ENCODE data around the gene CDC20B. TPM values are rescaled to one million over a fixed set of nuclear protein-coding genes. Genes with fewer than 3 reads are reported as not detected.

CDC20B gene
- total RNA-seq, 4 donors from 2014 or later, result not detected

DNA sequence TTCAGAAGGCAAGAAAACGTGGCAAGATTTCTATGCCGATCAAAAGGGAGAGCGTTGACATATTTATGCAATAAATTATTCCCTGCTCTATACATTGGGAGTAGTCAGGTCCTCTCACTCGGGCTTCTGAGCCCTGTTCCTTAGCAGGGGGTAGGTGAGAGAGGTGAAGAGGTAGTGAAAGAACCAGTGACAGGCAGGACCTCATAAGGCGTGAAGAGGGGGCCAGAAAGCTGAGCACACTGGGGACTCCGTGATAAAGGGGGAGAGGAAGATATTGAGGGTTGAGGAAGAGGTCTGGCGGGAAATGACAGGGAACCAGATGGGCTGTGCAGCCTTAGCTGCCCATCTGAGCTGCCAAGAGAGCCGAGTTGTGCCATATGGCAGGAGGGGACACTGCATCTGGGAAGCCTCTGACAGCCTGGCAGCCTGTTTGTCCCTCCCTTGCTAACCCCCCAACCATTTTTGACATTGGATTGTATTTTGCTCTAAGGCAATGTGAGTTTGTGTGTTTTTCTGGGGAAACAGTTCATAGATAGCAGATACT is 782 bp upstream of the CDC20B start:
- Histone ChIP-seq H3K4me3 (peak overlapping the region; percentile 28 to 54 (median 48)), H3K4me1 (peaks cover 0 to 38% (median 18%) of the 10 kb centered on the region in 4 donors)
- WGBS, 2 donors, result 27% methylated on average over 8 of the region's 8 CpGs

DNA sequence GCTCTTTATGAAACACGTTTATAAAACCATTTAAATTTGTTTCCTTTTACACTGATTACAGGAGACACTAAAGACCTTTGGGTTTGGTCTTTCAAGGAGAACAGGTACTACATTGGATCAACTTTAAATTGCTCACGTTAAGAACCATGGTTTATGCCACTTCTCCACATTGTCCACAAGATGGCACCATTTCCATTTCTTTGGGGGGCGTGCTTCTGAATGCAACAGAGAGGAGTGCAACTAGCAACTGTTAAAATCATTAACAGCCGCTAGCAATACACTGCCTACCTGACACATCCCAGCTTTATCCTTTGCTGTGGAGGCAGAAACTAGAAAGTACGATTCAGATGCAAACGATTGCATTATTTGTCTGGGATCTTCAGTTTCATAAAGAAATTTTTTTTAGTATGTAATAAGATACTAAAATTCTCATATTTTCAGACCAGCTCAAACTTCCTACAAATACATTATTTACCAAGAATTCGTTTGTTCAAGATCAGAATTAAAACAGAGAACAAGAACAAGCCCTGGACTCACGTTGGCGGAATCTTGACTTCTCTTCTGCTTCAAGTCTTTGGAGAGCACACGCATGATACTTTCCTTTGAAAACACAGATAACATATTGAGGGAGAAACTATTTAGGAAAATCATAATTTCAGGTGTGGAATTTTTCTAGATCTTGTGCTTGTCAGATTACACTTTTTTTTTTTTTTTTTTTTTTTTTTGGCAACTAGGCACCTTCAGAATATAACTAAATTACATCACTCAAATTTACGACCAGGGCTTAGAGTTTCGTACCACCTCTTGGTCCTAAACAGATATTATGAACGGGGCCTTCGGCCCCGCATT is 702 bp downstream of the CDC20B start:
- DNase-seq (ENCODE audit: low spot score in 2 of 2), result peak in 1 of 2 donors; percentile 29
- Histone ChIP-seq H3K27ac (peak overlapping the region in 1 of 4 donors; percentile 2), H3K4me1 (peaks cover 0 to 38% (median 18%) of the 10 kb centered on the region in 4 donors), H3K9me3 (no peaks in the 10 kb centered on the region), H3K27me3 (peaks cover 0 to 40% of the 10 kb centered on the region in 2 donors), H3K36me3 (peaks cover 0 to 6% (median 0%) of the 10 kb centered on the region in 3 donors), H3K4me3 (peak overlapping the region in 3 of 4 donors; percentile 46 to 54 (median 49))
- 5% methylated on average over 15 of the region's 15 CpGs for WGBS, 2 donors
- TF ChIP-seq POLR2A (IDR thresholded peaks at IDR 0.05), result no peak
- TF ChIP-seq, protein P1, sequence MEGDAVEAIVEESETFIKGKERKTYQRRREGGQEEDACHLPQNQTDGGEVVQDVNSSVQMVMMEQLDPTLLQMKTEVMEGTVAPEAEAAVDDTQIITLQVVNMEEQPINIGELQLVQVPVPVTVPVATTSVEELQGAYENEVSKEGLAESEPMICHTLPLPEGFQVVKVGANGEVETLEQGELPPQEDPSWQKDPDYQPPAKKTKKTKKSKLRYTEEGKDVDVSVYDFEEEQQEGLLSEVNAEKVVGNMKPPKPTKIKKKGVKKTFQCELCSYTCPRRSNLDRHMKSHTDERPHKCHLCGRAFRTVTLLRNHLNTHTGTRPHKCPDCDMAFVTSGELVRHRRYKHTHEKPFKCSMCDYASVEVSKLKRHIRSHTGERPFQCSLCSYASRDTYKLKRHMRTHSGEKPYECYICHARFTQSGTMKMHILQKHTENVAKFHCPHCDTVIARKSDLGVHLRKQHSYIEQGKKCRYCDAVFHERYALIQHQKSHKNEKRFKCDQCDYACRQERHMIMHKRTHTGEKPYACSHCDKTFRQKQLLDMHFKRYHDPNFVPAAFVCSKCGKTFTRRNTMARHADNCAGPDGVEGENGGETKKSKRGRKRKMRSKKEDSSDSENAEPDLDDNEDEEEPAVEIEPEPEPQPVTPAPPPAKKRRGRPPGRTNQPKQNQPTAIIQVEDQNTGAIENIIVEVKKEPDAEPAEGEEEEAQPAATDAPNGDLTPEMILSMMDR (IDR thresholded peaks at IDR 0.05), result peak; percentile 69 to 83 (median 74)
- TF ChIP-seq EP300 (IDR thresholded peaks at IDR 0.05), result peak in 1 of 2 donors; percentile 13

More for the DNA sequence above, 782 bp upstream of the CDC20B start:
- Histone ChIP-seq H3K9me3 (no peaks in the 10 kb centered on the region), H3K36me3 (no peaks in the 10 kb centered on the region), H3K27ac (peak overlapping the region in 1 of 4 donors; percentile 62), H3K27me3 (peaks cover 0 to 53% of the 10 kb centered on the region in 2 donors)
- no peak for TF ChIP-seq EP300 (IDR thresholded peaks at IDR 0.05)
- TF ChIP-seq, protein P1 (IDR thresholded peaks at IDR 0.05), result no peak
- TF ChIP-seq POLR2A (IDR thresholded peaks at IDR 0.05), result no peak
- DNase-seq (ENCODE audit: low spot score in 2 of 2), result no peak

DNA sequence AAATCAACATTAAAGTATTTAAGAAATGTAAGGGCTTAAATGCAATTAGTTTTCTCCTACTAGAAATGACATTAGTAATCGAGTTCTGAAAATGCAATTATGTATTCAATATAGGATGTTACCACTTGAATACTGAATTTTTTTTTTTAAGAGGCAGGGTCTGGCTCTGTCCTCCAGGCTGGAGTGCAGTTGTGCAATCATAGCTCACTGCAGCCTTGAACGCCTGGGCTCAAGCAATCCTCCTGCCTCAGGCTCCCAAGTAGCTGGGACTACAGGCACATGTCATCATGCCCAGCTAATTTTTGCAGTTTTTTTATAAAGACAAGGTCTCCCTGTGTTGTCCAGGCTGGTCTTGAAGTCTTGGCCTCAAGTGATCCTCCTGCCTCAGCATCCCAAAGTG is 1.5 kb downstream of the CDC20B start:
- peaks cover 0 to 33% of the 10 kb centered on the region in 2 donors for H3K27me3 ChIP-seq
- WGBS, 2 donors, result 35 to 42% methylated on average over 2 of the region's 2 CpGs
- DNase-seq (ENCODE audit: low spot score in 2 of 2), result no peak

DNA sequence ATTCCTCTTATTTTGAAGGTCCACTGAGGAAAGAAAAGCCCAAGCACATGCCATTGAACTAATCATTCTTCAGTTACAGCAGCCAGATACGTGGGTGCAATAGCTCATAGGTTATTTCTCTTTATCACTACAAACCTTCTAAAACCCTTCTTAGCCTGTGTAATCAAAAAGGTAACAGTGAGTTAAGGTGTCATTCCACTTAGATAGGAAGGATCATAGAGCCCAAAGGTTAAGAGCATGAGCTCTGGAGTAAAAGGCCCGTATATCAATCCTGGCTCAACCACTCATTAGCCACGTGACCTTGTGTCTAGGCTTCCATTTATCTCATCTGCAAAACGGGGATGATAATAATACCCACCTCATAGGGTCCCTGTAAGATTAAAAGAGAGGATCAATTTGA is 10.3 kb downstream of the CDC20B start:
- Histone ChIP-seq H3K9me3 (no peaks in the 10 kb centered on the region), H3K27me3 (no peaks in the 10 kb centered on the region), H3K4me3 (no peak overlapping the region), H3K36me3 (peaks cover 0 to 45% (median 0%) of the 10 kb centered on the region in 3 donors), H3K27ac (no peak overlapping the region), H3K4me1 (peaks cover 0 to 23% (median 0%) of the 10 kb centered on the region in 4 donors)
- DNase-seq (ENCODE audit: low spot score in 2 of 2), result no peak
- 72 to 82% methylated on average over 4 of the region's 4 CpGs for WGBS, 2 donors
- TF ChIP-seq, protein P1 (IDR thresholded peaks at IDR 0.05), result no peak
- TF ChIP-seq EP300 (IDR thresholded peaks at IDR 0.05) (no peak), POLR2A (IDR thresholded peaks at IDR 0.05) (no peak)

More for the DNA sequence above, 1.5 kb downstream of the CDC20B start:
- H3K4me1 ChIP-seq, result peaks cover 0 to 31% (median 15%) of the 10 kb centered on the region in 4 donors
- H3K4me3 ChIP-seq, result no peak overlapping the region
- TF ChIP-seq EP300 (IDR thresholded peaks at IDR 0.05) (no peak), POLR2A (IDR thresholded peaks at IDR 0.05) (no peak)
- TF ChIP-seq, protein P1 (IDR thresholded peaks at IDR 0.05), result no peak
- H3K9me3 ChIP-seq, result no peaks in the 10 kb centered on the region
- H3K36me3 ChIP-seq, result peaks cover 0 to 13% (median 0%) of the 10 kb centered on the region in 3 donors
- no peak overlapping the region for H3K27ac ChIP-seq
